GM21390 (cell line): ENCODE results near the gene CCSER2.
"Not testable (repeated sequence)": the region's sequence is repeated elsewhere in the genome, so short reads cannot be mapped to it uniquely, and the experiment has no call there.

ENCODE experiments used
- ATAC-seq: cut with Tn5 transposase; IDR thresholded peaks from one replicate; pipeline ENCODE4 v1.9.1; 2021; ENCODE audit not compliant: unreplicated experiment

Gene CCSER2

GRCh38 chr10:84312816-84313215 is 15.6 kb upstream of the CCSER2 start:
- ATAC-seq: no peak

GRCh38 chr10:84314275-84314674 is 14.1 kb upstream of the CCSER2 start:
- ATAC-seq: no peak

- ATAC-seq: no peak
Observed at GRCh38 chr10:84317174-84317573, 11.2 kb upstream of the CCSER2 start.

- no peak for ATAC-seq
Observed at GRCh38 chr10:84321902-84322301, 6.5 kb upstream of the CCSER2 start.

- ATAC-seq: not testable (repeated sequence)
Observed at GRCh38 chr10:84323566-84323965, 4.8 kb upstream of the CCSER2 start.

- not testable (repeated sequence) for ATAC-seq
Observed at GRCh38 chr10:84326995-84327394, 1.4 kb upstream of the CCSER2 start.

GRCh38 chr10:84329196-84329611 is 815 bp downstream of the CCSER2 start:
- ATAC-seq: peak; percentile 13

GRCh38 chr10:84329986-84330651 is 1.7 kb downstream of the CCSER2 start:
- peak; percentile 65 for ATAC-seq

- no peak for ATAC-seq
Observed at GRCh38 chr10:84331091-84331490, 2.7 kb downstream of the CCSER2 start.

- peak; percentile 42 for ATAC-seq
Observed at GRCh38 chr10:84333864-84334451, 5.6 kb downstream of the CCSER2 start.

- ATAC-seq: no peak
Observed at GRCh38 chr10:84334811-84335210, 6.4 kb downstream of the CCSER2 start.

- no peak for ATAC-seq
Observed at GRCh38 chr10:84335516-84335915, 7.1 kb downstream of the CCSER2 start.

GRCh38 chr10:84336406-84337090 is 8.2 kb downstream of the CCSER2 start:
- ATAC-seq: no peak

- no peak for ATAC-seq
Observed at GRCh38 chr10:84337199-84337598, 8.8 kb downstream of the CCSER2 start.

GRCh38 chr10:84339025-84339424 is 10.6 kb downstream of the CCSER2 start:
- no peak for ATAC-seq

- ATAC-seq: no peak
Observed at GRCh38 chr10:84340187-84340586, 11.8 kb downstream of the CCSER2 start.

- ATAC-seq: no peak
Observed at GRCh38 chr10:84340632-84341537, 12.5 kb downstream of the CCSER2 start.

- ATAC-seq: no peak
Observed at GRCh38 chr10:84341538-84341856, 13.1 kb downstream of the CCSER2 start.

- no peak for ATAC-seq
Observed at GRCh38 chr10:84341983-84342382, 13.6 kb downstream of the CCSER2 start.

- no peak for ATAC-seq
Observed at GRCh38 chr10:84342584-84342983, 14.2 kb downstream of the CCSER2 start.

- ATAC-seq: no peak
Observed at GRCh38 chr10:84343831-84344230, 15.4 kb downstream of the CCSER2 start.
